HepG2 (cell line): ENCODE measurements around the gene ABHD15. TPM values are rescaled to one million over a fixed set of nuclear protein-coding genes. Genes with fewer than 3 reads are reported as not detected.

Experiments used
- ARID2 ChIP-seq: sonication (generic); formaldehyde crosslinking; IDR thresholded peaks from 2 replicates; pipeline ENCODE4 v1.8.1; 2022; ENCODE audit warnings: mild to moderate bottlenecking, missing genetic modification reagents, borderline replicate concordance
- ATF3 ChIP-seq: sonication (generic); formaldehyde crosslinking; IDR thresholded peaks from 2 replicates; pipeline ENCODE4 v1.4.0; 2020; ENCODE audit warnings: missing genetic modification reagents
- BORCS8-MEF2B ChIP-seq: sonication (generic); formaldehyde crosslinking; IDR thresholded peaks from 2 replicates; pipeline ENCODE4 v1.8.0; 2022; ENCODE audit warnings: mild to moderate bottlenecking, missing genetic modification reagents
- DDIT3 ChIP-seq: sonication (generic); formaldehyde crosslinking; IDR thresholded peaks from 2 replicates; pipeline ENCODE4 v1.4.0; 2020; ENCODE audit warnings: mild to moderate bottlenecking, missing genetic modification reagents
- EED ChIP-seq: sonication (generic); formaldehyde crosslinking; IDR thresholded peaks from 2 replicates; pipeline ENCODE4 v1.5.0; 2020; ENCODE audit warnings: mild to moderate bottlenecking, missing genetic modification reagents
- EHMT2 ChIP-seq: fragments of 200-600 bp; sonication (generic); IDR thresholded peaks from 2 replicates; pipeline ENCODE4 v1.7.0; 2017; ENCODE audit warnings: antibody characterized with exemption, low read depth, low read length, borderline replicate concordance
- FOSL2 ChIP-seq: sonication (generic); formaldehyde crosslinking; IDR thresholded peaks from 2 replicates; pipeline ENCODE4 v1.4.0; 2020; ENCODE audit warnings: missing genetic modification reagents
- FOXA1 ChIP-seq, 2 experiments: fragments of 450-650 bp in 1 of 2; sonication (generic) in 1 of 2; formaldehyde crosslinking in 1 of 2; IDR thresholded peaks; 2 replicates each; pipeline versions ENCODE4 v1.4.0 to v1.6.1; 2016 to 2020; ENCODE audit warnings: missing genetic modification reagents in 1 of 2
- GTF3A ChIP-seq: sonication (generic); formaldehyde crosslinking; conservative IDR thresholded peaks from 2 replicates; pipeline ENCODE4 v1.4.0; 2020; ENCODE audit warnings: mild to moderate bottlenecking, missing genetic modification reagents
- MTF2 ChIP-seq: sonication (generic); formaldehyde crosslinking; IDR thresholded peaks from 2 replicates; pipeline ENCODE4 v1.5.0; 2020; ENCODE audit warnings: missing genetic modification reagents, borderline replicate concordance
- MYNN ChIP-seq: sonication (generic); formaldehyde crosslinking; IDR thresholded peaks from 2 replicates; pipeline ENCODE4 v1.4.0; 2020; ENCODE audit warnings: mild to moderate bottlenecking, low read depth, missing genetic modification reagents
- NR2C2 ChIP-seq: sonication (generic); formaldehyde crosslinking; IDR thresholded peaks from 2 replicates; pipeline ENCODE4 v1.4.0; 2020; ENCODE audit warnings: missing genetic modification reagents, mild to moderate bottlenecking, moderate library complexity, borderline replicate concordance
- REL ChIP-seq: sonication (generic); formaldehyde crosslinking; conservative IDR thresholded peaks from 2 replicates; pipeline ENCODE4 v1.8.0; 2022; ENCODE audit warnings: mild to moderate bottlenecking, missing genetic modification reagents, moderate library complexity
- TRIM24 ChIP-seq: sonication (generic); formaldehyde crosslinking; IDR thresholded peaks from 2 replicates; pipeline ENCODE4 v1.8.0; 2022; ENCODE audit warnings: mild to moderate bottlenecking, missing genetic modification reagents
- XRCC5 ChIP-seq: fragments of 200-400 bp; formaldehyde crosslinking; optimal IDR thresholded peaks from 2 replicates; pipeline ENCODE3; 2017; ENCODE audit warnings: mild to moderate bottlenecking, low read length
- ZFP91 ChIP-seq: sonication (generic); formaldehyde crosslinking; IDR thresholded peaks from 2 replicates; pipeline ENCODE4 v1.9.0; 2022; ENCODE audit warnings: missing genetic modification reagents, mild to moderate bottlenecking, borderline replicate concordance
- ZGPAT ChIP-seq: IDR thresholded peaks from 2 replicates; pipeline ENCODE4 v1.6.1; 2016; ENCODE audit warnings: mild to moderate bottlenecking
- ZKSCAN5 ChIP-seq: sonication (generic); formaldehyde crosslinking; IDR thresholded peaks from 2 replicates; pipeline ENCODE4 v1.5.1; 2020; ENCODE audit warnings: mild to moderate bottlenecking, missing genetic modification reagents
- ZNF10 ChIP-seq: sonication (generic); formaldehyde crosslinking; IDR thresholded peaks from 2 replicates; pipeline ENCODE4 v1.4.0; 2020; ENCODE audit warnings: mild to moderate bottlenecking, low read depth, missing genetic modification reagents, borderline replicate concordance
- ZNF12 ChIP-seq: sonication (generic); formaldehyde crosslinking; IDR thresholded peaks from 2 replicates; pipeline ENCODE4 v1.5.0; 2020; ENCODE audit warnings: missing genetic modification reagents
- ZNF260 ChIP-seq: sonication (generic); formaldehyde crosslinking; IDR thresholded peaks from 2 replicates; pipeline ENCODE4 v1.4.0; 2020; ENCODE audit warnings: missing genetic modification reagents, low read depth, mild to moderate bottlenecking, borderline replicate concordance
- ZNF280B ChIP-seq: sonication (generic); formaldehyde crosslinking; IDR thresholded peaks from 2 replicates; pipeline ENCODE4 v1.5.0; 2020; ENCODE audit warnings: missing genetic modification reagents, mild to moderate bottlenecking, borderline replicate concordance
- ZNF331 ChIP-seq: sonication (generic); formaldehyde crosslinking; IDR thresholded peaks from 2 replicates; pipeline ENCODE4 v1.4.0; 2020; ENCODE audit warnings: missing genetic modification reagents
- ZNF777 ChIP-seq: sonication (generic); formaldehyde crosslinking; IDR thresholded peaks from 2 replicates; pipeline ENCODE4 v1.4.0; 2020; ENCODE audit warnings: missing genetic modification reagents
- ZNF792 ChIP-seq: IDR thresholded peaks from 2 replicates; pipeline ENCODE4 v1.6.1; 2016
- polyA plus RNA-seq, 8 experiments: library from polyadenylated mRNA; depleted of rRNA in 3 of 8; stranded (reverse) in 7 of 8; unstranded in 1 of 8; fragments of >200 nt; fragmentation: Illumina TruSeq in 4 of 8; extraction: Trizol in 4 of 8; gene quantifications; 2 replicates each; pipeline versions ENCODE4 v1.2.1 to v1.2.3, GENCODE V29; 2011 to 2016; ENCODE audit warnings: low read depth in 4 of 8, missing spikeins in 1 of 8, mixed read lengths in 1 of 8; ENCODE audit not compliant: insufficient read depth in 1 of 8
- total RNA-seq, 5 experiments: library from RNA; depleted of rRNA; stranded (reverse); fragments of >200 nt; fragmentation: Illumina TruSeq; extraction: Trizol; gene quantifications; 2 replicates each; pipeline ENCODE4 v1.2.3, GENCODE V29; 2016; ENCODE audit warnings: low read depth in 1 of 5

Gene ABHD15
- total and polyA plus RNA-seq, 2 of the 13 experiments (the other 11 are each of a cell fraction or from before 2014, with no cell fraction given), result 2.4 to 7.7 TPM

GRCh38 chr17:29591146-29591736 is 24.4 kb upstream of the ABHD15 start (continued):
- TF ChIP-seq ZNF260 (CRISPR knock-in tag) (no peak), ZNF331 (CRISPR knock-in tag) (peak; percentile 64; the same call in 1 of the 2 replicates), ZNF10 (no peak), ARID2 (0 out of 2 replicates have a peak, but pooled peaks have one; percentile 19), ZGPAT (peak; percentile 26), ZNF280B (no peak), FOXA1 (IDR thresholded peaks at IDR 0.05) (no peak), FOXA1 (CRISPR knock-in tag; IDR thresholded peaks at IDR 0.05) (no peak), ZKSCAN5 (CRISPR knock-in tag) (no peak), REL (no peak), MTF2 (CRISPR knock-in tag) (0 out of 2 replicates have a peak, but pooled peaks have one; percentile 19), ZNF777 (CRISPR knock-in tag) (peak; percentile 75), EED (peak; percentile 33; the same call in 1 of the 2 replicates), EHMT2 (no peak), ZNF12 (CRISPR knock-in tag) (no peak), TRIM24 (no peak), NR2C2 (0 out of 2 replicates have a peak, but pooled peaks have one; percentile 17), GTF3A (CRISPR knock-in tag) (no peak), ZFP91 (CRISPR knock-in tag) (no peak; the same call in 1 of the 2 replicates), FOSL2 (CRISPR knock-in tag) (peak; percentile 73), MYNN (CRISPR knock-in tag) (no peak), DDIT3 (no peak), ATF3 (CRISPR knock-in tag) (no peak), XRCC5 (no peak), BORCS8-MEF2B (CRISPR knock-in tag) (peak; percentile 24; the same call in 1 of the 2 replicates), ZNF792 (no peak; the same call in 1 of the 2 replicates)
